ENCODE measurements around the gene CLEC1A. TPM values are rescaled to one million over a fixed set of nuclear protein-coding genes. Genes with fewer than 3 reads are reported as not detected.

Gene CLEC1A
- polyA plus RNA-seq, 1 of the 3 experiments (the other 2 are of a cell fraction) = not detected

GRCh38 chr12:10065241-10065640 lies 33.5 kb downstream of the CLEC1A start:
- TF ChIP-seq GATA2 (CRISPR knock-in tag; IDR thresholded peaks at IDR 0.05) (no peak), CHD2 (IDR thresholded peaks at IDR 0.05; ENCODE audit: low read length, partially characterized antibody) (no peak), TEAD4 (IDR thresholded peaks at IDR 0.05; ENCODE audit: borderline replicate concordance, insufficient read depth) (no peak), RFX5 (IDR thresholded peaks at IDR 0.05; ENCODE audit: low read length) (no peak), SIN3A (IDR thresholded peaks at IDR 0.05; ENCODE audit: borderline replicate concordance, low read depth, low read length) (no peak)
- Histone ChIP-seq H2AFZ (ENCODE audit: low read depth) (no peak overlapping the region), H3K4me1 (ENCODE audit: control insufficient read depth in 1 of 2, insufficient read depth in 2 of 2, low read depth in 1 of 2, low read length in 1 of 2) (no peaks in the 10 kb centered on the region; a peak in 1 of 4 replicates), H3K9ac (no peak overlapping the region), H4K20me1 (ENCODE audit: insufficient read depth) (no peaks in the 10 kb centered on the region), H3K27me3 (ENCODE audit: insufficient read depth) (no peaks in the 10 kb centered on the region), H3K27ac (ENCODE audit: low read depth in 2 of 2, low read length in 1 of 2) (no peak overlapping the region), H3K4me2 (no peak overlapping the region), H3K36me3 (replicated peaks in 1 of 2; ENCODE audit: control insufficient read depth in 1 of 2, insufficient read depth in 2 of 2, low read length in 1 of 2) (no peaks in the 10 kb centered on the region), H3K9me2 (no peaks in the 10 kb centered on the region), H3F3A (replicated peaks; ENCODE audit: insufficient read depth) (no peaks in the 10 kb centered on the region), H3K9me3 (no peaks in the 10 kb centered on the region), H3K79me2 (ENCODE audit: insufficient read depth) (no peaks in the 10 kb centered on the region), H3K4me3 (ENCODE audit: low read depth in 2 of 2, low read length in 1 of 2) (no peak overlapping the region)
- CTCF ChIA-PET = interaction anchor here (1.1 kb wide), 1 partner anchor 56 kb away, joined by 3 read pairs; no protein-coding TSS in a partner anchor
- DNase-seq = no peak
- POLR2A ChIA-PET = interaction anchor here (0.6 kb wide), 1 partner anchor 172 kb away, joined by 3 read pairs; no protein-coding TSS in a partner anchor
- WGBS (ENCODE audit: low lambda C conversion rate) = 25% methylated on average over 4 of the region's 4 CpGs

GRCh38 chr12:10058387-10058786 lies 40.4 kb downstream of the CLEC1A start:
- Histone ChIP-seq H3K79me2 (ENCODE audit: insufficient read depth) (no peaks in the 10 kb centered on the region), H3K9me2 (peaks cover 3% of the 10 kb centered on the region; the same call in 1 of the 2 replicates), H3K4me3 (ENCODE audit: low read depth in 2 of 2, low read length in 1 of 2) (no peak overlapping the region), H4K20me1 (ENCODE audit: insufficient read depth) (no peaks in the 10 kb centered on the region), H3F3A (replicated peaks; ENCODE audit: insufficient read depth) (no peaks in the 10 kb centered on the region), H3K27me3 (ENCODE audit: insufficient read depth) (no peaks in the 10 kb centered on the region), H3K36me3 (replicated peaks in 1 of 2; ENCODE audit: control insufficient read depth in 1 of 2, insufficient read depth in 2 of 2, low read length in 1 of 2) (no peaks in the 10 kb centered on the region), H3K4me1 (ENCODE audit: control insufficient read depth in 1 of 2, insufficient read depth in 2 of 2, low read depth in 1 of 2, low read length in 1 of 2) (no peaks in the 10 kb centered on the region), H3K4me2 (no peak overlapping the region), H3K9me3 (no peaks in the 10 kb centered on the region), H2AFZ (ENCODE audit: low read depth) (no peak overlapping the region), H3K9ac (no peak overlapping the region), H3K27ac (ENCODE audit: low read depth in 2 of 2, low read length in 1 of 2) (no peak overlapping the region)
- DNase-seq = no peak
- TF ChIP-seq PBX3 (IDR thresholded peaks at IDR 0.05) = no peak
- no peak for TF ChIP-seq NFIC (IDR thresholded peaks at IDR 0.05; ENCODE audit: borderline replicate concordance)
- TF ChIP-seq RXRA (IDR thresholded peaks at IDR 0.05; ENCODE audit: borderline replicate concordance, low read depth) = no peak
- TF ChIP-seq ZBTB33 (IDR thresholded peaks at IDR 0.05; ENCODE audit: borderline replicate concordance, low read depth) = no peak
- no peak for TF ChIP-seq CTCF (IDR thresholded peaks at IDR 0.05)
- TF ChIP-seq JUND (IDR thresholded peaks at IDR 0.05) = no peak
- no peak for TF ChIP-seq MAX (IDR thresholded peaks at IDR 0.05; ENCODE audit: low read depth)
- ChIA-PET CTCF (no interaction called here), POLR2A (no interaction called here)
- WGBS (ENCODE audit: low lambda C conversion rate) = 9% methylated on average over 5 of the region's 5 CpGs
